GM23338 (cell line): ENCODE results near the gene UBE2Q2.
"Not testable (repeated sequence)": the region's sequence is repeated elsewhere in the genome, so short reads cannot be mapped to it uniquely, and the experiment has no call there.

Experiments
- CREB1 ChIP-seq: fragments of 250-450 bp; sonication (Bioruptor Pico); IDR thresholded peaks from 2 replicates; pipeline ENCODE4 v1.5.0; 2020; ENCODE audit warnings: low read depth, mild to moderate bottlenecking, moderate library complexity
- CTCF ChIP-seq, 2 experiments: fragments of 200-600 bp in 1 of 2; sonication (generic) in 1 of 2; conservative IDR thresholded peaks; 2 replicates each; pipeline versions ENCODE4 v1.5.1 to v1.6.1; 2016 to 2017; ENCODE audit warnings: antibody characterized with exemption in 2 of 2, low read depth in 2 of 2, mild to moderate bottlenecking in 2 of 2, moderate library complexity in 1 of 2
- EZH2 ChIP-seq: fragments of 200-600 bp; sonication (generic); IDR thresholded peaks from one replicate; pipeline ENCODE4 v1.8.0; 2017; ENCODE audit warnings: antibody characterized with exemption, mild to moderate bottlenecking, low read depth; ENCODE audit not compliant: unreplicated experiment
- EZH2phosphoT487 ChIP-seq: fragments of 200-600 bp; sonication (generic); IDR thresholded peaks from one replicate; pipeline ENCODE4 v1.8.1; 2018; ENCODE audit warnings: antibody characterized with exemption; ENCODE audit not compliant: unreplicated experiment
- JUNB ChIP-seq: IDR thresholded peaks from one replicate; pipeline ENCODE4 v1.6.1; 2016; ENCODE audit warnings: antibody characterized with exemption; ENCODE audit not compliant: unreplicated experiment

- TF ChIP-seq JUNB; CTCF (conservative IDR thresholded peaks at IDR 0.05; ENCODE audit: low read depth in 2 of 2); EZH2; CREB1 (CRISPR knock-in tag); EZH2phosphoT487: not testable (repeated sequence)
Observed at GRCh38 chr15:75800409-75800808, 42.8 kb upstream of the UBE2Q2 start.
